ENCODE results near the gene LRMDA. TPM values are rescaled to one million over a fixed set of nuclear protein-coding genes. Genes with fewer than 3 reads are reported as not detected.

The LRMDA gene
- total RNA-seq, 6 donors from 2014 or later: 12.8 to 185 (median 18.1) TPM

DNA sequence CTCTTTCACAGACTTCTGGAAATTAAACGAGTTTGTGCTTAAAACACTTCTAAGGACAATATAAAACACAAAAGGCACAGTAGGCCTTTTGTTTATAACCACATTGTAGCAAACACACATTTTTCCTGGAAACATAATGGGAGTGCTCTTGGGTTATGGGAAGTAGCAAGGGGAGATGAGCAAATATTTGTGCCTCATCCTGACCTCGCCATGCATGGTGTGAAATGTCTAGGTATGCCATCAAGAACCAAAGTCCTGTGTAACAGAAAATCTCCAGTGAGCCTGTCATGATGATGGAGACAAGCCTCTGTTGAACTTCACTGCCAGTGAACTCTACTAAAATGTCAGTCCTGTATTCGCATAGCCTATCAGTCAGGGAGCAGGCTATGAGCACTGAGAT lies 1029.6 kb downstream of the LRMDA start:
- no peak overlapping the region for H3K4me3 ChIP-seq
- H3K9me3 ChIP-seq: no peaks in the 10 kb centered on the region
- no peaks in the 10 kb centered on the region for H3K36me3 ChIP-seq
- no peak for DNase-seq
- ATAC-seq (ENCODE audit: low FRiP score in 2 of 2): no peak
- H3K27me3 ChIP-seq: no peaks in the 10 kb centered on the region
- no peak overlapping the region for H3K27ac ChIP-seq
- H3K4me1 ChIP-seq: peaks cover 0 to 11% (median 4%) of the 10 kb centered on the region in 4 donors
- WGBS, 2 donors: 87 to 90% methylated on average over 3 of the region's 3 CpGs
- TF ChIP-seq EP300 (IDR thresholded peaks at IDR 0.05) (no peak), POLR2A (IDR thresholded peaks at IDR 0.05) (no peak), CTCF (IDR thresholded peaks at IDR 0.05) (no peak), POLR2AphosphoS5 (IDR thresholded peaks at IDR 0.05) (no peak)

GRCh38 chr10:76463111-76463510 lies 1031.7 kb downstream of the LRMDA start:
- no peak overlapping the region for H3K27ac ChIP-seq
- TF ChIP-seq POLR2AphosphoS5 (IDR thresholded peaks at IDR 0.05) (no peak), EP300 (IDR thresholded peaks at IDR 0.05) (no peak), CTCF (IDR thresholded peaks at IDR 0.05) (no peak), POLR2A (IDR thresholded peaks at IDR 0.05) (no peak)
- ATAC-seq (ENCODE audit: low FRiP score in 2 of 2) (no peak), DNase-seq (no peak)
- WGBS, 2 donors: 33 to 54% methylated on average over 1 of the region's 1 CpG
- H3K9me3 ChIP-seq: no peaks in the 10 kb centered on the region
- H3K4me1 ChIP-seq: peaks cover 0 to 11% (median 4%) of the 10 kb centered on the region in 4 donors
- H3K27me3 ChIP-seq: no peaks in the 10 kb centered on the region
- no peaks in the 10 kb centered on the region for H3K36me3 ChIP-seq
- H3K4me3 ChIP-seq: no peak overlapping the region

DNA sequence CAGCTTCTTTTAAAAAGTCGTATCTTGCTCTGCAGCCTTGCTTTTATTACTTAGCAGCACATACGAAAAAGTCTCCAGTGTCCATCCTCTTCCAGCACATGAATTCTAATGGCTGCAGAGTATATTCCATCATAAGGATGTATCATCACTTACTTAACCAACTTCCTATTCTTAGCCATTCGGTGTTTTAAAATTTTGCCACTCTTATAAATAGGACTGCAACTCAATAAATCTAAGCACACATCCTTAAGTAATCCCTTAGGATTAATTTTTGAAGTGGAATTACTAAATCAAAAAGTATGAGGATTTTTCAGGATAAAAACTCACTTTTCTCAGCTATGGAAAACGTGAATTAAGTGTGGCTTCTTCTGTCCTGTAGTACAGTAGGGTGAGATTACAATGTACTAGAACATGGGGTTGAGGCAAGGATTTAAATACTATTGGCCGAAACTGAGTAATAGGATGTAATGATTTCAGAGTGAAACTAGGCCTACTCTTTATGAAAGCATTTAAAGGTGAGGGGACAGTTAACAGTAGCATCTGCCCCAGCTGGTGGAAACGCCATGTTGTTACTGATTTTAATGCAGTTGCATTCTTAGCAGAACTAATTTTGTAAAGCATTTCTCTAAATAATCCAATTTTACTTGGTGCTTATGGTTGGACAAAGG lies 1035.5 kb downstream of the LRMDA start:
- H3K4me3 ChIP-seq: no peak overlapping the region
- WGBS, 2 donors: 84 to 85% methylated on average over 6 of the region's 6 CpGs
- ATAC-seq (ENCODE audit: low FRiP score in 2 of 2): no peak
- peaks cover 0 to 4% (median 0%) of the 10 kb centered on the region in 4 donors for H3K4me1 ChIP-seq
- TF ChIP-seq CTCF (IDR thresholded peaks at IDR 0.05) (no peak), EP300 (IDR thresholded peaks at IDR 0.05) (no peak), POLR2AphosphoS5 (IDR thresholded peaks at IDR 0.05) (no peak)
- no peak for DNase-seq
- no peaks in the 10 kb centered on the region for H3K36me3 ChIP-seq
- no peak overlapping the region for H3K27ac ChIP-seq
- H3K9me3 ChIP-seq: no peaks in the 10 kb centered on the region
- H3K27me3 ChIP-seq: no peaks in the 10 kb centered on the region

GRCh38 chr10:76469675-76470074 lies 1038.3 kb downstream of the LRMDA start:
- DNase-seq (no peak), ATAC-seq (ENCODE audit: low FRiP score in 2 of 2) (no peak)
- no peak for TF ChIP-seq POLR2A (IDR thresholded peaks at IDR 0.05)
- TF ChIP-seq POLR2AphosphoS5 (IDR thresholded peaks at IDR 0.05): no peak
- TF ChIP-seq CTCF (IDR thresholded peaks at IDR 0.05): no peak
- no peak for TF ChIP-seq EP300 (IDR thresholded peaks at IDR 0.05)
- H3K4me1 ChIP-seq: no peaks in the 10 kb centered on the region
- H3K27me3 ChIP-seq: no peaks in the 10 kb centered on the region
- H3K36me3 ChIP-seq: no peaks in the 10 kb centered on the region
- H3K4me3 ChIP-seq: no peak overlapping the region
- no peak overlapping the region for H3K27ac ChIP-seq
- no peaks in the 10 kb centered on the region for H3K9me3 ChIP-seq
